Activated CD4-positive, alpha-beta T cell treated with anti-CD3 and anti-CD28 coated beads for 24 hours (primary cell): Measurements from ENCODE around the gene CENPP.

Experiments
- DNase-seq, 2 donors: peaks; one replicate each; pipeline ENCODE4 v3.0.0-alpha.2; 2020; ENCODE audit warnings: low read depth in 2 of 2

CENPP gene

DNA sequence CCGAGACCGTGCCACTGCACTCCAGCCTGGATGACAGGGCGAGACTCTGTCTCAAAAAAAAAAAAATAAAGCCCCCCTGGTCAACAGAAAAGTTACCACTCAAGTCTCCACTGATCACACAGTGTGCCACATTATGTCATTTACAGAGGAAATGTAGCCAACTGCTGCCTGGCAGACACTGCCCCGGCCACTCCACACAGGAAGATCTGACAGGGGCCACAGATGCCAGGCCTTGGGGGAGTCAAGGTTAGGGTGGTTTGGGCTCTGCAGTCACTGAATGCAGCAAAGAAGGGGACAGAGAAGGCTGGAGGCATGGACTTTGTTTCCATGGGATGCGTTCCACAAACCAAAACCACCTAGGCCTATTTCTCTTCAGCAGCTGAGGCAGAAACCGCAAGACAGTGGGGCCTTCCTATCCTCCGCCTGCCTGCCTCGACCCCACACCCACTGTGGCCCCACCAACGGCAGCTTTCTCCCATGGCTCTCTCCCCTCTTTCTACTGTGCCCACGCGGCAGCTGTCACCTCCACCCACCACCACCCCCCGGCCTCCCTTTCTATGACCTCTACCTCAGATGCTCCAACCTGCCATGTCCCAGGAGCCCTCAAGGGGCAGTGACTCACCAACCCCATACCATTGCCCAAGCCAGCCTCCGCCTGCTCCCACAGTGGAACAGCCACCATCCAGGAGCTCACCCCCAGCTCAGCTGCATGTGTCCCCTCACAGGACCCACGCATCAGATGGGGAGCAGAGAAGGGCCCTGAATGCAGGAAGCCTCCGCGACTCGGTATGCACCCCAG is 331.7 kb downstream of the CENPP start:
- DNase-seq, result no peak

DNA sequence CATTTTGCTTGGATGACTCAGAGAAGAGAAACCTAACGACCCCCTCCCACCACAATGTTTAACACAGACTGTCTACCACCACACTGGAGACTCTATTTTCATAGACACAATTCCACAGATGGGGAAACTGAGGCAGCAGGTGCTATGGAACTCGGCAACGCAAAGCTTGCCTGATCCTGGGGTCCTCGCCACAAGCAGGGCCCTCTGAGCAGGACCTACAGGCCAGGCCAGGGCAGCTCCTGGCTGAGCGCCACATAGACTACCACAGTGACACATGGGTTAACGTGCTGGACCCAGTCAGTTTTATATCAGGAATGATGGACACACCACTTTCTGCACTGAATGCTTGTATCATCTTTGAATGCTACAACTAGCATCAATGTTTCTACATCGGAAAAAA is 332.4 kb downstream of the CENPP start:
- no peak for DNase-seq

DNA sequence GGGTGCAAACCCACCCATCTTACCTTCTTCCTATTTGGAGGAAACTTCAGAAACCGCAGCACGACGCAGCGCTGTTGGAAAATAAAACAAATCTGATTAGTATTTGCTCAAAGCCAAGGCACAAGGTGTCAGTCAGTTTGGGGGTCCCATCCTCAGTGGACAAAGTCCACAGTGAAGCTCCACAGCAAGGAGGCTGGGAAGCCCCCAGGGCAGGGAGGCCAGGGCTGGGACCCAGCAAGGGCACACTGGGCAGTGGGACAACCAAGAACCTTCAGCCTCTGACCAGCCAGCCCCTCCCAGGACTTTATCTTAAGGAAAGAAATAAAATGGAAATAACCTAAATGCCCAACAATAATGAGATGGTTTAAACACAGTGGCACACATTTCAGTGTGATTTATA is 332.9 kb downstream of the CENPP start:
- no peak for DNase-seq

DNA sequence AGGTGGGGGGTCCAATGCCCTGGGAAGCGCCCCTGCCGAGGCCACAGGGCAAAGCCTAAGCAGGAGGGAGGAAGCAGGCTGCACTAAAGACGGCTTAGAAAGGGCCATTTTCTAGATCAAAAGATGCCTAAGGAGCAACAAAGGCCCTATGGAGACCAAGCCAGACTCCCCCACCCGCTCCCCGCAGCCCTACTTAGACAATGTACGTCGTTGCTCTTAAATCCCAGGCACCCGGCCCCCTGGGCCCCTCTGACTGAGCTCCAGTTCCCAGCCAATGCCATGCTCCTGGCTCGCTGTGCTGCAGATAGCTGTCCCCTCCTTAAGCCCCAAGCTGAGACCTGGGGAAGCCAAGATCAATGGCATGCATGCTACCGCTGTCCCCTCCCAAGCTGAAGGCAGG is 333.8 kb downstream of the CENPP start:
- DNase-seq, result no peak

DNA sequence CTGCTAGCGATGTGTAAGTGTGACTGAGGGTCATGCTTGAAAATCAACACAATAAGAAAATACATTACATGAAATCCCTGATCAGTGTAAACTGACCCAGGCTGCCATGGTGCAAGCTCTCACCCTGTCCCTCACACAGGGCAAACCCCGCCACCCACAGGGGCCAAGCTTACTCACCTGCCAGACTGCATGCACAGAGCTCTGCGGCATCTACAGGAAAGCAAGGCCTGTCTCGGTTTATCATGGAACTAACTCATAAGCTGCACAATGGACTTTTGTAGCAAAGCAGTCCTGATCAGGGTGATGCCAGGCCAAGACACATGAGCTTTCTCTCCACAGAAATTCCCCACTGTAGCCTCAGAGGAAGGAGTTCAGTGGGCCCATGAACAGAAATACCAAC is 334.5 kb downstream of the CENPP start:
- no peak for DNase-seq

DNA sequence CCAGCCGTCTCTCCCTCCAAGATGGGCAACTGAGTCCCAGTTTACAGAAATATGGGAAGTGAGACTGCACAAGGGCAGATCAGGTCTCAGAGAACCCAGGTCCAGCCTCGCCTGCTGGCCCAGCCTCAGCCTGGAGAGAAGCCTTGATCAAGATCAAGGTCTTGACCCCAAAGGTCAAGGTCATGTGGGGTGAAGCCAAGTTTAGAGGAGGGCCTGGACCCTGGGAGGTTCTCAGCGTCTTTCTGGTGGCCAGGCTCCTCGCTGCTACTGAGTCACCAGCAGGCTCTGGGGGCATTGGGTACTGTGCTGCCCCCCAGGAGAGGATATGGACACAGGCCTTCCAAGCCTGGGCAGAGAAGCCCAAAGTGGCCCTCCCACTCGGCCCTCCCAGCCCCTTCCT is 335.4 kb downstream of the CENPP start:
- DNase-seq, result no peak

DNA sequence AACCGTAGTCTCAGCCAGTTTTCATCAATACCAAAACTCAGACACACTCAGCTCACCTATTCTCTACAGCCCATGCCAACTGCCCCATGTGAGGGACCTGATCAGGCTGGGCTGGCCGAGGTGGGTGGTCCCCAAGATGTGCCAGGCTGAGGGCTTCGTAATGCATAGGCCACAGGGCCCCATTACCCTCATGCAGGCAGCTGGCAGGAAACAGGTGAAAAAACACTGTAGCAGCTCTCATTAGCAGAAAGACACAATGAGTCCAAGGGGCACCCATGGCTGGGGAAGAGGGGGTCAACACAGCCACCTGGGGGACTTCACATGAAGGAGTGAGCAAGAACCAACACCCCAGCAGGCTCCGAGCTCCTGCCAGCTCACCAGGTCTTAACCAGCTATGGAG is 336.0 kb downstream of the CENPP start:
- no peak for DNase-seq

DNA sequence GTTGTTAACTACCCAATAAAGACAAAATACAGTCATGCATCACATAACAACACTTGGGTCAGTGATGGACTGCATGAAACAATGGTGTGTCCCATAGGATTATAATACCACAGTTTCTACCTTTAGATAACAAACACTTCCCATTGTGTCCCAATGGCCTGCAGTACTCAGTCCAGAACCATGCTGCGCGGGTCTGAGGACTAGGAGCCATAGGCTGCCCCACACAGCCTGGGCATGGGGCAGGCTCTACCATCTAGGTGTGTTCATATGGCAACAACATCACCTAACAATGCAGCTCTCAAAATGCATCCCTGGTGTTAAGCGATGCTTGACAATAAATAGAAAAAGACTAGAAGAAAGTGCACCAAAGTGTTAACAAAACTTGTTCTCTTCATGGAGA is 337.4 kb downstream of the CENPP start:
- DNase-seq, result no peak

DNA sequence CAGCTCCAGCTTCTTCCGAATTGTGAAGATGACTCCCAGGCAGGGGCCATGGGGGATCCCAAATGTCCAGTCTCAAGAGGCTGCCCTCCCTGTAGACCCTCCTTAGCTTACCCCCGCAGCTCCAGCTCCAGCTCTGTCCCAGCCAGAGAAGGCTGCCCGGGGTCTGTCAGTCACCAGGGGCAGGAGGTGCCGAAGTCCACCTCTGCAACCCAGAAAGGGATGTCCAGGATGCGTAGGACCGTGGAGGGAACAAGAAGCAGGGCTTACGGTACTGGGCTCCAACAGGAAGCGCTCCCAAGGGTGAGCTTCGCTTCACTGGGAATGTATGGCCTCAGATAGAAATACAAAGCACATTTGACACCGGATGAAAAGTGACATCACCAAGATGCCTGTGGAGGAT is 338.2 kb downstream of the CENPP start:
- DNase-seq, result no peak

DNA sequence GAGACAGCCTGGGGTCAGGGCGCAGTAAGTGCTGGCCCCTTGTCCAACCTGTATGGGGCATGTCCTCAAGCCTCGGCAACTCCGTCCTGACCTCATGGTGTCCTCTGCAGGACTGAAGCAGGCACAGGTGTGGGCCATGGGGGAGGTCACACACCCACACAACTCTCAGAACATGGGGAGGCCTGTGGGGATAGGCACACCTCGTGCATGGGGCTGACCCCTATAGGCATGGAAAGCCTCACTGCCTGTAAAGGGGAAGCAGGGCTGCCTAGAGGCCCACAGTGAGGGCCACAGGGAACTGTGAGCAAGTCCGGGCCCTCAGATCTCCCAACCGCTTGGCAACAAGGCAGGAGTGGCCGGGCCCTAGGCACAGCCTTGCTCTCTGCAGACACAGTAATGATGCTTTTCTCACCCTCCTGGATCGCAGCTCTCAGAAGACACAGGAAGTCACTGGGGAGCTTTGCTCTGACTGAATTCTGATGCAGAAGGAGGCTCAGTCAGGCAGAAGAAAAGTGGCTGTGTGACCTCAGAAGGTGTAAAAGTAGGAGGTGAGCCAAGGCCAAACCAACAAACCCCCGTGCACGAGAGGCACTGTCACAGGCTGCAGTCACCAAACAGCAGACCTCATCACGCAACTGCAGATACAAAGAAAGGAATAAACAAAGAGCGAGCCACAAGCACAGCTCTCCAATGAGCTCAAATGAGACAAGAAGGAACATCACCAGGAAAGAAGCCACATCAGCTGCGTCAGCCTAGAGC is 338.8 kb downstream of the CENPP start:
- no peak for DNase-seq

DNA sequence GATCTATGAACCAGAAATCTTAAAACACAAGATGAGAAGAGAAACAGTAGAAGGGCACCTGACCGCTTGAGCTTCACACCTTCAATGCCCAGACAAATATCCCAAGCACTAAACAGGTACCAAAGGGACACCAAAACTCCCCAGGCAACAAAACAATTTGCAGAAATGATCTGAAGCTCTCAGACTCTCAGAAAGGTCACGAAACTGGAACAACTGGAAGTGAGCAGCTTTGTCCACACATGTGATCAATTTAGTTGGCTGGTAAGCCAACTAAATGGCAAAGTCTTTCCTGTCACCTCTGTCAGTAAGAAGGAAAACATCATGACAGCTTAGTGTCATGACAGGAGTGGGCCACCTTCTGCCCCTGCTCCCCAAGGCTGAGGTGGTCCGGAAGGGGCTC is 340.1 kb downstream of the CENPP start:
- DNase-seq, result no peak

DNA sequence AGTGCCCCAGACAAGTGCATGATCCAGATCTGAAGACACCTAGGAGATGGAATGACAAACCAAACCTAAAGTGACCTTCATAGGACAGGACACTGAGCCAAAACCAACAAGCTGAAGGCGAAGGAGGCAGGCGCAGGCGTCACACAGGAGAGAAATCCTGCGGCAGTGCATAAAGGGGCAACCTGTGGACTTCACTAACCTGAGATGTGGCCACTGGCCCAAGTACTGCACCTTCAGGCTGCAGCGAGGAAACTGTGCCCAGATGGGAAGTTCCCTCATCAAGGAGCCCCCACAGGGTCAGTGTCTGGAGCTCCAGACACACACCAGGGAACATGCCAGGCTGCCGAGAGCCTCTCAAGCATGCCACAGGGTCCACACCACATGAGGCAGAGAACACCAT is 340.5 kb downstream of the CENPP start:
- DNase-seq, result no peak

DNA sequence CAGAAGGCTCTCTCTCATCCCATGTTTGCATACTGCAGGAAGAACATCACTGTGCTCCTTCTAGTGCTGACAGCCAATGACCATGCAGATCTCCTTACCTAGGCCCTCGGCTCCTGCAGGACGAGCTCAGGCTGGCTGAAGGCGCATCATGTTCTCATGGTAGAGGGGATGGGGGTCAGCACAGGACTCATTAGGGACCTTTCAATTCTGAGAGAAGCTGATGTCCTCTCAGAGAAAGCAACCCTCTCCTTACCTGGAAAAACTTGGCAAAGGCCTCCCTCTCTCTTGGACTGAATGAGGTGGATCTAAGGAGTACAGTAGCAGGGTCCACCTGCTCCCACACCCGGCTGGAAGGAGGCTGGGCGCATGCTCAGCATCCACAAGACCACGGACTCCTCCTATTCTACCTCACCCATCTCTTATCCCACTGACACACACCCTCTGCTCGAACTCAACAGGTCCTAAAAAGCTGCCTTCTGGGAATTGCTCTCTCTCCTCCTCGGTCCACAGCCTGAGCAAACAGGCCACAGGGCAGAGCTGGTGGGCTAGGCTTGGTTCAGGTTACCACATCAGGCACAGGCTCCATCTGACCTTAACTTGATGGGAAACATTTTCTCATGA is 341.3 kb downstream of the CENPP start:
- no peak for DNase-seq

DNA sequence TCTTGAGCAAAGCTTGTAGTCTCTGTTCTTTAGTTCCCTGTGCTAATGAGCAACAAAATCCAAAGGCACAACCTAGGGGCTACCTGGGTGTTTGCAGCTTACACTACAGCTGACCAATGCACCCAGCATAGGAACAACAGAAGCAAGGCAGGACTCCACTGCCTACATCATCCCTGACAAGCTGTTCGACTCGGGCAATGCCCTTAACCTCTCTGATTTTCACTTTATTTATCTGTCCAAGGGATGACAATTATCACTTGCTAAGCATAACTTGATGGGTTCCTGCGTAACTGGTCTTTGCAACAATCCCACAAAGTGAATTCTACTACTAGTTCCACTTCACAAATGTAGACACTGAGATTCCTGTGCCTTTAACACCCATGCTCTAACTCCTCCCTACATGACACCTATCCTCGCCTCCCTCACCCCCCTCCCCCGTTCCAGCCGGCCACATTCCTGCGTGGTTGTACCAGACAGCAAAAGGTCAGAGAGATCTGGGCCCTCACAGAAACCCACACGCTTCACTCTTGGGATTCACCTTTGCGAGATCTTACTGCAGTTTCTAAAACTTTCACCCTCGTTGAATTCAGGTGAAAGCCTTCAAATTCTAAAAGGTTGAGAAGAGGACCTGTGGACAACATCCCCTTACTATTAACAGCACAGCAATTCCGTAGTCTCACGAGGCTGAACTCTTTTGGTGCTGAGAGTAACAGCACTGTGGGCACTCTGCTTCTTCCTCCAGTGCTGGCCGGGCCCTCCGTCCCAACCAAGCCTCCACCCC is 343.2 kb downstream of the CENPP start:
- DNase-seq, result peak; percentile 28 to 35

DNA sequence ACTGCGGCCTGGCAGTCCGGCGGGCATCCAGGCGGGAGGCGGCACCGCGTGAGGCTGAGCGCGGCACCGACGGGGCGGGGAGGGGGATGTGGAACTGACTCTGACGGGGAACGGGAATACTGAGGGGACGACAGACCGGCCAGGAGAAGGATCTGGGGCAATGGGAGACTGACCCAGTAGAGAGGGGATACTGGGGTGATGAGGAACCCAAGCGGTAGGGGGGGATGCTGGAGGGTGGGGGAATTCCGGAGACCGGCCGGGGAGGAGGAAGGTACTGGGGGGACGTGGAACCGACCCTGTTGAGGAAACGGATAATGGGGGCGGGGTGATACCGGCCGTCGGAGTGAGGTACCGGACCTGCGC is 343.8 kb downstream of the CENPP start:
- DNase-seq, result no peak
